ENCODE results near the gene FAM81A.

- TF ChIP-seq POLR2AphosphoS5 (IDR thresholded peaks at IDR 0.05) = no peak
- no peak for TF ChIP-seq CTCF (IDR thresholded peaks at IDR 0.05 in 8 of 11, conservative IDR thresholded peaks at IDR 0.05 in 3 of 11)
Observed at GRCh38 chr15:59571606-59572005, 133.6 kb downstream of the FAM81A start.
